GM23338 (cell line): ENCODE data around the gene TBX1. TPM values are rescaled to one million over a fixed set of nuclear protein-coding genes. Genes with fewer than 3 reads are reported as not detected.

ENCODE experiments used
- ATAC-seq: fragments of 200-7000 bp; cut with Tn5 transposase; 3 replicates; pipeline ENCODE4 v1.9.1; 2020
- DNase-seq: peaks from one replicate; pipeline ENCODE4 v3.0.0-alpha.2; 2015; ENCODE audit warnings: low spot score
- H2AFZ ChIP-seq: fragments of 200-600 bp; sonication (generic); 2 replicates; pipeline ENCODE4 v1.8.0; 2016; ENCODE audit warnings: antibody characterized with exemption, mild to moderate bottlenecking, moderate library complexity
- H3F3A ChIP-seq: fragments of 200-600 bp; sonication (generic); replicated peaks from 2 replicates; pipeline ENCODE4 v1.8.0; 2017; ENCODE audit warnings: antibody characterized with exemption, mixed run types, low read depth
- H3K27ac ChIP-seq: fragments of 200-600 bp; sonication (generic); 2 replicates; pipeline ENCODE4 v1.6.1; 2016; ENCODE audit warnings: low read depth
- H3K27me3 ChIP-seq: fragments of 200-600 bp; sonication (generic); 2 replicates; pipeline ENCODE4 v1.8.0; 2016; ENCODE audit warnings: mild to moderate bottlenecking, mixed run types, moderate library complexity; ENCODE audit not compliant: insufficient read depth
- H3K36me3 ChIP-seq: fragments of 200-600 bp; sonication (generic); 2 replicates; pipeline ENCODE4 v1.8.0; 2016; ENCODE audit warnings: mild to moderate bottlenecking; ENCODE audit not compliant: insufficient read depth
- H3K4me1 ChIP-seq: fragments of 200-600 bp; sonication (generic); 2 replicates; pipeline ENCODE4 v1.8.0; 2016; ENCODE audit warnings: mild to moderate bottlenecking, moderate library complexity; ENCODE audit not compliant: insufficient read depth
- H3K4me2 ChIP-seq: fragments of 200-600 bp; sonication (generic); 2 replicates; pipeline ENCODE4 v1.7.1; 2017; ENCODE audit warnings: mixed run types
- H3K4me3 ChIP-seq: fragments of 200-600 bp; sonication (generic); 2 replicates; pipeline ENCODE4 v1.6.1; 2016; ENCODE audit warnings: mixed run types
- H3K79me2 ChIP-seq: fragments of 200-600 bp; sonication (generic); replicated peaks from 2 replicates; pipeline ENCODE4 v1.8.0; 2017; ENCODE audit warnings: mild to moderate bottlenecking; ENCODE audit not compliant: insufficient read depth
- H3K9me2 ChIP-seq: fragments of 200-600 bp; sonication (generic); 2 replicates; pipeline ENCODE4 v1.8.0; 2017; ENCODE audit not compliant: insufficient read depth
- H4K20me1 ChIP-seq: fragments of 200-600 bp; sonication (generic); replicated peaks from 2 replicates; pipeline ENCODE4 v1.8.0; 2017; ENCODE audit warnings: mild to moderate bottlenecking; ENCODE audit not compliant: insufficient read depth
- H3K27ac Mint-ChIP-seq: 2 replicates; pipeline ENCODE4 v1.8.0; 2020; ENCODE audit warnings: inconsistent platforms, mild to moderate bottlenecking, moderate library complexity, mixed read lengths
- H3K27me3 Mint-ChIP-seq: 3 replicates; pipeline ENCODE4 v1.8.0; 2022; ENCODE audit warnings: low read depth, mild to moderate bottlenecking, moderate library complexity, mixed read lengths, inconsistent platforms; ENCODE audit not compliant: insufficient read depth, poor library complexity
- H3K36me3 Mint-ChIP-seq: 3 replicates; pipeline ENCODE4 v1.8.0; 2021; ENCODE audit warnings: low read depth, mild to moderate bottlenecking, inconsistent platforms, moderate library complexity, mixed read lengths
- H3K4me1 Mint-ChIP-seq: 3 replicates; pipeline ENCODE4 v1.8.0; 2020; ENCODE audit warnings: mild to moderate bottlenecking, inconsistent platforms, mixed read lengths
- H3K4me3 Mint-ChIP-seq: 3 replicates; pipeline ENCODE4 v1.8.0; 2021; ENCODE audit warnings: moderate library complexity, mild to moderate bottlenecking, inconsistent platforms, mixed read lengths
- H3K9me3 Mint-ChIP-seq: 3 replicates; pipeline ENCODE4 v1.8.0; 2020; ENCODE audit warnings: moderate library complexity, mild to moderate bottlenecking, inconsistent platforms, mixed read lengths
- CREB1 ChIP-seq: fragments of 250-450 bp; sonication (Bioruptor Pico); IDR thresholded peaks from 2 replicates; pipeline ENCODE4 v1.5.0; 2020; ENCODE audit warnings: low read depth, mild to moderate bottlenecking, moderate library complexity
- CTCF ChIP-seq, 2 experiments: fragments of 200-600 bp in 1 of 2; sonication (generic) in 1 of 2; conservative IDR thresholded peaks; 2 replicates each; pipeline versions ENCODE4 v1.5.1 to v1.6.1; 2016 to 2017; ENCODE audit warnings: antibody characterized with exemption in 2 of 2, low read depth in 2 of 2, mild to moderate bottlenecking in 2 of 2, moderate library complexity in 1 of 2
- EZH2 ChIP-seq: fragments of 200-600 bp; sonication (generic); IDR thresholded peaks from one replicate; pipeline ENCODE4 v1.8.0; 2017; ENCODE audit warnings: antibody characterized with exemption, mild to moderate bottlenecking, low read depth; ENCODE audit not compliant: unreplicated experiment
- EZH2phosphoT487 ChIP-seq: fragments of 200-600 bp; sonication (generic); IDR thresholded peaks from one replicate; pipeline ENCODE4 v1.8.1; 2018; ENCODE audit warnings: antibody characterized with exemption; ENCODE audit not compliant: unreplicated experiment
- JUNB ChIP-seq: IDR thresholded peaks from one replicate; pipeline ENCODE4 v1.6.1; 2016; ENCODE audit warnings: antibody characterized with exemption; ENCODE audit not compliant: unreplicated experiment
- NANOG ChIP-seq: IDR thresholded peaks from 2 replicates; pipeline ENCODE4 v1.6.1; 2016; ENCODE audit warnings: antibody characterized with exemption, borderline replicate concordance
- REST ChIP-seq: IDR thresholded peaks from one replicate; pipeline ENCODE4 v1.6.1; 2018; ENCODE audit warnings: antibody characterized with exemption; ENCODE audit not compliant: unreplicated experiment
- STAT1 ChIP-seq: IDR thresholded peaks from one replicate; pipeline ENCODE4 v1.6.1; 2016; ENCODE audit warnings: antibody characterized with exemption; ENCODE audit not compliant: unreplicated experiment
- ZNF114 ChIP-seq: fragments of 250-450 bp; sonication (Bioruptor Pico); IDR thresholded peaks from 2 replicates; pipeline ENCODE4 v1.5.0; 2020; ENCODE audit warnings: mild to moderate bottlenecking, moderate library complexity
- ZNF331 ChIP-seq: fragments of 250-450 bp; sonication (Bioruptor Pico); IDR thresholded peaks from 2 replicates; pipeline ENCODE4 v1.5.0; 2020; ENCODE audit warnings: low read depth, mild to moderate bottlenecking, moderate library complexity
- ZNF462 ChIP-seq: fragments of 250-450 bp; sonication (Bioruptor Pico); IDR thresholded peaks from 2 replicates; pipeline ENCODE4 v1.5.0; 2020; ENCODE audit warnings: mild to moderate bottlenecking, moderate library complexity
- polyA plus RNA-seq: library from polyadenylated mRNA; unstranded; fragments of >200 nt; fragmentation: Nextera tagmentation; extraction: Ambion mirVana; gene quantifications from 2 replicates; pipeline ENCODE4 v1.2.1, GENCODE V29; 2016
- total RNA-seq: library from RNA; depleted of rRNA; stranded (reverse); fragments of >200 nt; shearing (Covaris generic); gene quantifications from 2 replicates; pipeline ENCODE4 v1.2.3, GENCODE V29; 2014
- TF ChIP-seq, protein P1 (sequence below): IDR thresholded peaks from 2 replicates; pipeline ENCODE4 v1.6.1; 2016; ENCODE audit warnings: antibody characterized with exemption

The TBX1 gene
- total and polyA plus RNA-seq, 2 experiments from 2014 or later: 0.19 to 0.66 TPM

GRCh38 chr22:19772422-19772672, 11.8 kb downstream of the TBX1 start (continued):
- TF ChIP-seq REST: no peak
- TF ChIP-seq ZNF331 (CRISPR knock-in tag): no peak
- no peak for TF ChIP-seq EZH2
- no peak for TF ChIP-seq NANOG
- no peak for TF ChIP-seq ZNF114 (CRISPR knock-in tag)
- TF ChIP-seq EZH2phosphoT487: no peak
- TF ChIP-seq, protein P1, sequence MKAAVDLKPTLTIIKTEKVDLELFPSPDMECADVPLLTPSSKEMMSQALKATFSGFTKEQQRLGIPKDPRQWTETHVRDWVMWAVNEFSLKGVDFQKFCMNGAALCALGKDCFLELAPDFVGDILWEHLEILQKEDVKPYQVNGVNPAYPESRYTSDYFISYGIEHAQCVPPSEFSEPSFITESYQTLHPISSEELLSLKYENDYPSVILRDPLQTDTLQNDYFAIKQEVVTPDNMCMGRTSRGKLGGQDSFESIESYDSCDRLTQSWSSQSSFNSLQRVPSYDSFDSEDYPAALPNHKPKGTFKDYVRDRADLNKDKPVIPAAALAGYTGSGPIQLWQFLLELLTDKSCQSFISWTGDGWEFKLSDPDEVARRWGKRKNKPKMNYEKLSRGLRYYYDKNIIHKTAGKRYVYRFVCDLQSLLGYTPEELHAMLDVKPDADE: no peak
- TF ChIP-seq CREB1 (CRISPR knock-in tag): no peak
- TF ChIP-seq JUNB: no peak
- TF ChIP-seq STAT1: no peak

DNA sequence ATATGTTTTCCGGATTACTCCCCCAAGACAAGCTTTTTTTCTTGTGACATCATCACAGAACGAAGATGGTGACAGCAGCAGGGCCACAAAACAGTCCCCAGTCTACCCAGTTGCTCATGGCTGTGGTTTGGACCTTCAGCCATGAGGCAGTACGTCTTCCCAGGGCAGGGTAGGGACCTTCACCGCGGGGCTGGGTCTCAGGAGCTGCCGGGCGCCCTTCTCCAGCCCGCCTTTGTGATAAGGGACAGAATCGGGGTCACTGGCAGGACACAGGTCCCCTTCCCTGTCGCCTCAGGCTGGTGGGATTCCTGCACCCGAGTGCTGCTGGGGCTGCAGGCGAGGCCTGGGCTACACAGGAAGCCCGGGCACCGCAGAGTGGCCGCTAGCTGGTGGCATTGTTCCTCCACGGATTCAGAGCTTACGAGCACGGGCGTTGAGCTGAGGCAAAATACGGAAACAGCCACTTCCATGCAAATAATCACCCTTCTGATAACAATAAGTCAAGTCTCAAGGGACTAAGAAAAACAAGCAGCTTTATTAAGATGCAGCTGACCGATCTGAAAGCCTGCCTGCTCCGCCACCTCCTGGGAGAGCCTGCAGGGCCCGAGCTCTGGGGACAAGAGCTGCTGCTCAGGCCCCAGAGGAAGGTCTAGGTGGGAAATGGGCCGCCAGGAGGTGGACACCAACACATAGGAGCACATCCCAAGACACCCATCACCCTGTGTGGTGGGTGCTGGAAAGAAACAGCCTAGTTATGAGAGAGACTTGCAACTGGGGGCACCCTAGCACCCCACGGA, 12.3 kb downstream of the TBX1 start:
- Histone ChIP-seq H3K9me2 (no peaks in the 10 kb centered on the region), H3K27ac (no peak overlapping the region), H3K4me1 (peaks cover under 1% of the 10 kb centered on the region; the same call in 1 of the 2 replicates), H4K20me1 (no peaks in the 10 kb centered on the region), H3K4me3 (no peak overlapping the region), H3K4me2 (no peak overlapping the region), H3K36me3 (no peaks in the 10 kb centered on the region), H3K27me3 (peaks cover 34% of the 10 kb centered on the region), H3K79me2 (no peaks in the 10 kb centered on the region), H2AFZ (no peak overlapping the region), H3F3A (no peaks in the 10 kb centered on the region; the same call in 1 of the 2 replicates)
- H3K9me3 Mint-ChIP-seq: no peaks in the 10 kb centered on the region; the same call in 2 of the 3 replicates
- H3K27ac Mint-ChIP-seq: no peak overlapping the region
- no peaks in the 10 kb centered on the region for H3K36me3 Mint-ChIP-seq
- H3K4me3 Mint-ChIP-seq: no peak overlapping the region
- no peak for DNase-seq
- peaks cover 38% of the 10 kb centered on the region for H3K27me3 Mint-ChIP-seq
- ATAC-seq: no peak; the same call in 2 of the 3 replicates
- peaks cover 5% of the 10 kb centered on the region; the same call in 2 of the 3 replicates for H3K4me1 Mint-ChIP-seq
- TF ChIP-seq EZH2phosphoT487 (no peak), CREB1 (CRISPR knock-in tag) (no peak), CTCF (conservative IDR thresholded peaks at IDR 0.05; ENCODE audit: low read depth in 2 of 2) (no peak), ZNF462 (CRISPR knock-in tag) (no peak)
